AG09319 (cell line): Measurements from ENCODE around the gene FLACC1.

Experiments used
- DNase-seq: peaks from one replicate; pipeline ENCODE4 v3.0.0-alpha.2; 2010; ENCODE audit warnings: low read depth; ENCODE audit errors: extremely low read depth
- CTCF ChIP-seq: IDR thresholded peaks from 2 replicates; pipeline ENCODE4 v1.5.1; 2011; ENCODE audit warnings: low read depth, mild to moderate bottlenecking, inconsistent platforms, low read length, moderate library complexity

The FLACC1 gene

GRCh38 chr2:201276511-201276910 lies 80.6 kb downstream of the FLACC1 start:
- DNase-seq = no peak
- no peak for TF ChIP-seq CTCF

GRCh38 chr2:201275990-201276389 lies 81.2 kb downstream of the FLACC1 start:
- TF ChIP-seq CTCF = no peak
- DNase-seq = no peak

- TF ChIP-seq CTCF = no peak
- DNase-seq = no peak
Measured at GRCh38 chr2:201275069-201275468, 82.1 kb downstream of the FLACC1 start.

GRCh38 chr2:201273330-201273983 lies 83.7 kb downstream of the FLACC1 start:
- no peak for TF ChIP-seq CTCF
- no peak for DNase-seq

GRCh38 chr2:201271917-201272316 lies 85.2 kb downstream of the FLACC1 start:
- DNase-seq = no peak
- no peak for TF ChIP-seq CTCF

- DNase-seq = no peak
- TF ChIP-seq CTCF = no peak
Measured at GRCh38 chr2:201270293-201271001, 86.7 kb downstream of the FLACC1 start.

GRCh38 chr2:201269764-201270163 lies 87.4 kb downstream of the FLACC1 start:
- no peak for TF ChIP-seq CTCF
- DNase-seq = no peak
